ENCODE results near the gene RHO.

GRCh38 chr3:129553719-129554118, 25.3 kb downstream of the RHO start:
- TF ChIP-seq CTCF (IDR thresholded peaks at IDR 0.05; ENCODE audit: extremely low read depth in 1 of 2, insufficient read depth in 1 of 2, low read depth in 1 of 2, low read length in 2 of 2) = no peak
- TF ChIP-seq EZH2 (IDR thresholded peaks at IDR 0.05; ENCODE audit: borderline replicate concordance, low read depth, low read length, severe bottlenecking) = no peak
- no peak for TF ChIP-seq POLR2A (IDR thresholded peaks at IDR 0.05; ENCODE audit: low read depth, low read length)
- TF ChIP-seq MAX (IDR thresholded peaks at IDR 0.05; ENCODE audit: insufficient read depth, insufficient read length) = no peak
- TF ChIP-seq POLR2AphosphoS5 (IDR thresholded peaks at IDR 0.05; ENCODE audit: insufficient read depth, low read depth, low read length) = no peak
- no peak for TF ChIP-seq FOS (IDR thresholded peaks at IDR 0.05; ENCODE audit: borderline replicate concordance, insufficient read depth, low read length)

Data from endothelial cell of umbilical vein (primary cell).